Stimulated activated CD4-positive, alpha-beta T cell treated with anti-CD3 and anti-CD28 coated beads, Interleukin-1b, Interleukin-23, amount 100 ng/mL, for 24 hours (primary cell): Measurements from ENCODE around the gene ALG6.
A peak's percentile ranks its signal among the peaks of the same experiment; 100 is the strongest.

ENCODE experiments used
- DNase-seq, 4 experiments: peaks; one replicate each; pipeline ENCODE4 v3.0.0-alpha.2; 2020; ENCODE audit warnings: low read depth in 4 of 4, low spot score in 1 of 4

ALG6 gene

GRCh38 chr1:63367215-63368103, at the start of gene ALG6:
TSS of gene ALG6 (plus strand) at chr1:63367627. CDS start at chr1:63370978, 3,351 bp downstream.
- peak; percentile 78 to 91 (median 88) for DNase-seq

- DNase-seq: no peak
Measured at GRCh38 chr1:63317817-63318152, 49.6 kb upstream of the ALG6 start.

GRCh38 chr1:63318201-63318979, 49.0 kb upstream of the ALG6 start:
- DNase-seq: no peak

GRCh38 chr1:63319046-63320021, 48.1 kb upstream of the ALG6 start:
- no peak for DNase-seq

- DNase-seq: no peak
Measured at GRCh38 chr1:63320022-63320721, 47.3 kb upstream of the ALG6 start.

- DNase-seq: no peak
Measured at GRCh38 chr1:63321066-63321784, 46.2 kb upstream of the ALG6 start.

- DNase-seq: no peak
Measured at GRCh38 chr1:63321785-63322113, 45.7 kb upstream of the ALG6 start.

GRCh38 chr1:63322114-63322943, 45.1 kb upstream of the ALG6 start, which contains the start of gene FOXD3:
TSS of gene FOXD3 (plus strand) at chr1:63322567. CDS start at chr1:63323059, 492 bp downstream.
- no peak for DNase-seq

- no peak for DNase-seq
Measured at GRCh38 chr1:63322944-63323864, 44.2 kb upstream of the ALG6 start.

GRCh38 chr1:63323865-63324778, 43.3 kb upstream of the ALG6 start:
- no peak for DNase-seq

- DNase-seq: no peak
Measured at GRCh38 chr1:63324779-63325119, 42.7 kb upstream of the ALG6 start.

GRCh38 chr1:63325279-63325985, 42.0 kb upstream of the ALG6 start:
- DNase-seq: no peak

GRCh38 chr1:63326106-63326472, 41.3 kb upstream of the ALG6 start:
- no peak for DNase-seq

- DNase-seq: no peak
Measured at GRCh38 chr1:63326473-63327380, 40.7 kb upstream of the ALG6 start.

GRCh38 chr1:63327417-63328054, 39.9 kb upstream of the ALG6 start:
- peak in 1 of 4 experiments; percentile 48 for DNase-seq
